ENCODE data around the gene ADAM19.

ADAM19 gene

GRCh38 chr5:157540707-157541446 lies 34.7 kb downstream of the ADAM19 start:
- no peak for FAIRE-seq

- no peak for FAIRE-seq
Measured at GRCh38 chr5:157540124-157540523, 35.5 kb downstream of the ADAM19 start.

GRCh38 chr5:157539503-157540022 lies 36.0 kb downstream of the ADAM19 start:
- no peak for FAIRE-seq

- FAIRE-seq, result no peak
Measured at GRCh38 chr5:157538311-157538710, 37.3 kb downstream of the ADAM19 start.

GRCh38 chr5:157535042-157535865 lies 40.3 kb downstream of the ADAM19 start:
- no peak for FAIRE-seq

GRCh38 chr5:157533011-157533481 lies 42.5 kb downstream of the ADAM19 start:
- no peak for FAIRE-seq

GRCh38 chr5:157532022-157532421 lies 43.6 kb downstream of the ADAM19 start:
- FAIRE-seq, result no peak

- FAIRE-seq, result no peak
Measured at GRCh38 chr5:157530226-157530972, 45.2 kb downstream of the ADAM19 start.

GRCh38 chr5:157529002-157529401 lies 46.6 kb downstream of the ADAM19 start:
- FAIRE-seq, result no peak

GRCh38 chr5:157528036-157528632 lies 47.4 kb downstream of the ADAM19 start:
- no peak for FAIRE-seq

GRCh38 chr5:157524887-157525286 lies 50.7 kb downstream of the ADAM19 start:
- FAIRE-seq, result no peak

GRCh38 chr5:157523976-157524375 lies 51.6 kb downstream of the ADAM19 start:
- FAIRE-seq, result no peak

GRCh38 chr5:157521704-157522029 lies 53.9 kb downstream of the ADAM19 start:
- FAIRE-seq, result no peak

- FAIRE-seq, result no peak
Measured at GRCh38 chr5:157520911-157521703, 54.5 kb downstream of the ADAM19 start.

- no peak for FAIRE-seq
Measured at GRCh38 chr5:157519579-157520253, 55.9 kb downstream of the ADAM19 start.

- no peak for FAIRE-seq
Measured at GRCh38 chr5:157518963-157519362, 56.6 kb downstream of the ADAM19 start.

GRCh38 chr5:157516626-157517325 lies 58.8 kb downstream of the ADAM19 start:
- no peak for FAIRE-seq

GRCh38 chr5:157516006-157516405 lies 59.6 kb downstream of the ADAM19 start:
- no peak for FAIRE-seq

- FAIRE-seq, result no peak
Measured at GRCh38 chr5:157514974-157515373, 60.6 kb downstream of the ADAM19 start.

- no peak for FAIRE-seq
Measured at GRCh38 chr5:157513182-157513581, 62.4 kb downstream of the ADAM19 start.

Measured in endometrium (tissue), 2 donors.